Activated naive CD4-positive, alpha-beta T cell treated with anti-CD3 and anti-CD28 coated beads, Interleukin-2, amount 10 ng/mL, durations not matched to agents 7 days and 5 days (primary cell): ENCODE measurements around the gene NTNG2.

Experiments
- CTCF ChIA-PET: fragments of 350-600 bp; sonication (Branson Sonifier 250); formaldehyde crosslinking; loops from one replicate; lab custom pipeline; 2021; ENCODE audit warnings: antibody characterized with exemption; lab: Charles Lee
- DNase-seq: peaks from one replicate; pipeline ENCODE4 v3.0.0-alpha.2; 2020
- H3K27ac Mint-ChIP-seq: one replicate; pipeline ENCODE4 v1.8.0; 2021; ENCODE audit warnings: mild to moderate bottlenecking, moderate library complexity, mixed read lengths
- H3K27me3 Mint-ChIP-seq: one replicate; pipeline ENCODE4 v1.8.0; 2021; ENCODE audit warnings: mild to moderate bottlenecking, mixed read lengths
- H3K36me3 Mint-ChIP-seq: one replicate; pipeline ENCODE4 v1.8.0; 2021; ENCODE audit warnings: mixed read lengths
- H3K4me1 Mint-ChIP-seq: one replicate; pipeline ENCODE4 v1.8.0; 2021; ENCODE audit warnings: mixed read lengths
- H3K4me3 Mint-ChIP-seq: one replicate; pipeline ENCODE4 v1.8.0; 2021; ENCODE audit warnings: mild to moderate bottlenecking, moderate library complexity, mixed read lengths
- H3K9me3 Mint-ChIP-seq: one replicate; pipeline ENCODE4 v1.8.0; 2021; ENCODE audit warnings: mixed read lengths

NTNG2 gene

DNA sequence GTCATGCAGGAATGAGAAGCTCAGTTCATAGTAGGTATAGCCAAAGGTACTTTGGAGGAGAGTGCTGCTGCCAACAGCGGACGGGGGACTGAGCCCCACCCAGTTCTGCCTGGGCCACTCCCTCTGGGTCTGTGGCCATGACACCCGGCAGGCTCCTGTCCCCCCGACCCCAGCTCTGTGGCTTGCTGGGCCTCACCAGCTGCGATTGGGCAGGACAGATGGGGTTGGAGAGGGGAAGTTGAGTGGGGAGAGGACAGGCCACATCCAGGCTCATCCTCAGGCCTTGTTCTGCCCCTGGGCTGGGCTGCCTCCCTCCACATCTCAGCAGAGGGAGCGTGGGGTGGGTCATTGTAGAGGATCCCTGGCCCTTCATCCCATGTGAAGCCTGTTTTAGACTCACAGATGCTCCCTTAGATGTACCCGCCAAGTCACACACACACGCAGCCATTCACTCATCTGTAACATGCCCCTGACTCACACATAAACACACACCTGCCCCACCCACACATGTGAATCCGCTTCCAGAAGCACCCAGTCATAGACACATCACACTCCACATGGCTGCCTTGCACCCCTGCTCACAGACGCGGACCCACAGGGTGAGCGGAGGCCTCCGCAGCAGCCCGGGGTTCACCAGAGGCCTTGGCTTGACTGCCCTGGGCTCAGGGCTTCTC, 48.8 kb downstream of the NTNG2 start:
- DNase-seq, result no peak
- Mint-ChIP-seq H3K27me3 (peaks cover 22% of the 10 kb centered on the region), H3K4me3 (no peak overlapping the region), H3K4me1 (no peaks in the 10 kb centered on the region), H3K9me3 (no peaks in the 10 kb centered on the region), H3K27ac (no peak overlapping the region), H3K36me3 (no peaks in the 10 kb centered on the region)
- CTCF ChIA-PET, result no interaction called here

- no peak for DNase-seq
- no peaks in the 10 kb centered on the region for H3K4me1 Mint-ChIP-seq
- no peak overlapping the region for H3K27ac Mint-ChIP-seq
- CTCF ChIA-PET, result no interaction called here
- H3K4me3 Mint-ChIP-seq, result no peak overlapping the region
- H3K27me3 Mint-ChIP-seq, result peaks cover 22% of the 10 kb centered on the region
- H3K36me3 Mint-ChIP-seq, result no peaks in the 10 kb centered on the region
- no peaks in the 10 kb centered on the region for H3K9me3 Mint-ChIP-seq
These were observed 49.7 kb downstream of the NTNG2 start for GRCh38 chr9:132211570-132211969.

GRCh38 chr9:132214027-132214622, 52.3 kb downstream of the NTNG2 start:
- Mint-ChIP-seq H3K9me3 (no peaks in the 10 kb centered on the region), H3K4me3 (no peak overlapping the region), H3K36me3 (no peaks in the 10 kb centered on the region), H3K4me1 (no peaks in the 10 kb centered on the region), H3K27ac (no peak overlapping the region), H3K27me3 (peaks cover 8% of the 10 kb centered on the region)
- DNase-seq, result no peak
- CTCF ChIA-PET, result interaction anchor here (1.8 kb wide), 1 partner anchor 22 kb away, joined by 6 read pairs; no protein-coding TSS in a partner anchor

DNA sequence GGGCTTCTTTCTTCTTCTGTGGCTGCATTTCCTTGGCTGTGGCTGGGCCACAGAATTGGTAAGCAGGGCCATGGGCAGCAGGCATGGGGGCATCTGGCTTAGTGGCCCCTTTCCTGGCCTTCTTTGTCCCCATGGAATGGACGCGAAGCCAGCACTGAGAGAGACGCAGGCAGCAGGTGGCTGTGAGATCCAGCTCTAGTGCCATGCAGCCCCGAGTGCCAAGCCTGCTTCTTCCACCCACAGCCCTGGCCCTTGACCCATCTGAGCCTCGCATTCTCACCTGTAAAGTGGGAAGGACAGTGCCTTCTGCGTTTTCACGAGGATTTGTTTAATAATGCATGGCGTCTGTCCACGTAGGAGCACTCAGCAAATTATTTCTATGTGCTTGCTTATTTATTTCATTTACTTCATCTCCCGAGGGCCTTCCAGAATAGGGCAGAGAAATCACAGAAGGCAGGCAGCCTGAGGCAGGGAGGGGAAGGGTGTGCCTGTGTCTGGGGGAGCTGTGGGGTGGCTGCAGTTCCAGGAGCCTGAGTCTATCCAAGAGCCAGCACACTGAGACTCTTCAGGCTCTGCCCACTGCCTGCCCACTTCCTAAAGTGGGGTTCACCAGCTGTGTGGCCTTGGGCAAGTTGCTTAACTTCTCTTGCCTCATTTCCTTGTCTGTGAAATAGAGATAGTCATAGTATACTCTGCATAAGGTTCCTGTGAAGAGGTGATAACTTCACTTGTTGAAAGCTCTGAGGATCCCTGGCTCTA, 55.2 kb downstream of the NTNG2 start:
- no peaks in the 10 kb centered on the region for H3K9me3 Mint-ChIP-seq
- CTCF ChIA-PET, result interaction anchor here (1.1 kb wide), 1 partner anchor 47 kb away, joined by 3 read pairs; no protein-coding TSS in a partner anchor
- no peaks in the 10 kb centered on the region for H3K4me1 Mint-ChIP-seq
- DNase-seq, result no peak
- no peak overlapping the region for H3K27ac Mint-ChIP-seq
- H3K36me3 Mint-ChIP-seq, result no peaks in the 10 kb centered on the region
- peaks cover 20% of the 10 kb centered on the region for H3K27me3 Mint-ChIP-seq
- H3K4me3 Mint-ChIP-seq, result no peak overlapping the region

- Mint-ChIP-seq H3K4me1 (no peaks in the 10 kb centered on the region), H3K36me3 (no peaks in the 10 kb centered on the region), H3K27me3 (peaks cover 27% of the 10 kb centered on the region), H3K9me3 (no peaks in the 10 kb centered on the region), H3K27ac (no peak overlapping the region), H3K4me3 (no peak overlapping the region)
- CTCF ChIA-PET, result interaction anchor here (1.9 kb wide), 1 partner anchor 18 kb away, joined by 4 read pairs; no protein-coding TSS in a partner anchor
- DNase-seq, result no peak
These were observed 56.4 kb downstream of the NTNG2 start for GRCh38 chr9:132218208-132218607.

DNA sequence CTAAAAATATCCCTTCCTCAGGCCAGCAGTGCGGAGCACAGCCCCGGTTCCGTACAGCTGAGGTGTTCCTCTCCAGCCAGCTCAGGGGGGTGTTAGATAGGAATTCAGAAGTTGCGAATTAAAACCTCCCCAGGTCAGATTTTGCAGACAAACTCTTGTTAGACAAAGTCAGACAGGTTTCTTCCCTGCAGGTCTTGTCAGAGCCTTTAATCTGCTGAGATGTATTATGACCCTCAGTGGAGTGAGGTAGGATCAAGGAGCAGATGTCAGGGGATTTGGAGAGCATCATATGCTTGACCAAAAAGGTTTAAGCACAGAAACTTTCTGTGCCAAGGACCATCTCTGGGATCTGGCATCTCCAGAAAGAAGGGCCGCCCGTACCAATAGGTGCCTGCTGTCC, 60.1 kb downstream of the NTNG2 start:
- DNase-seq, result no peak
- CTCF ChIA-PET, result no interaction called here

DNA sequence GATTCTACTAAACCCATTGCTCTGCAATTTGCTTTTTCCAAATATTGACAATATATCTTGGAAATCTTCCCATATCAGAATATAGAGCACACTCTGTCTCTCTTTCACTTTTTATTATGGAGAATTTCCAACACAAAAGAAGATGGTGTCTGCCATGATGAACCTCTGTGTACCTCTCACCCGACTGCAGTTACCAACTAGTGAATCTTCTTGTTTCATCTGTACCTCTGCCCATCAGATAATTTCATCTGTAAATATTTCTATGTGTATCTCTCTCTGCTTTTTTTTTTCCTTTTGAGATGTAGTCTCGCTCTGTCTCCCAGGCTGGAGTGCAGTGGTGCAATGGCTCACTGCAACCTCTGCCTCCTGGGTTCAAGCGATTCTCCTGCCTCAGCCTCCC, 62.8 kb downstream of the NTNG2 start:
- H3K27ac Mint-ChIP-seq, result no peak overlapping the region
- no peaks in the 10 kb centered on the region for H3K36me3 Mint-ChIP-seq
- no peaks in the 10 kb centered on the region for H3K4me1 Mint-ChIP-seq
- no peaks in the 10 kb centered on the region for H3K9me3 Mint-ChIP-seq
- no peak for DNase-seq
- peaks cover 49% of the 10 kb centered on the region for H3K27me3 Mint-ChIP-seq
- CTCF ChIA-PET, result interaction anchor here (1.3 kb wide), 1 partner anchor 462 kb away, joined by 4 read pairs; no protein-coding TSS in a partner anchor
- no peak overlapping the region for H3K4me3 Mint-ChIP-seq

More for the DNA sequence above, 60.1 kb downstream of the NTNG2 start:
- Mint-ChIP-seq H3K4me3 (no peak overlapping the region), H3K36me3 (no peaks in the 10 kb centered on the region), H3K9me3 (no peaks in the 10 kb centered on the region), H3K27me3 (peaks cover 33% of the 10 kb centered on the region), H3K4me1 (no peaks in the 10 kb centered on the region), H3K27ac (no peak overlapping the region)

DNA sequence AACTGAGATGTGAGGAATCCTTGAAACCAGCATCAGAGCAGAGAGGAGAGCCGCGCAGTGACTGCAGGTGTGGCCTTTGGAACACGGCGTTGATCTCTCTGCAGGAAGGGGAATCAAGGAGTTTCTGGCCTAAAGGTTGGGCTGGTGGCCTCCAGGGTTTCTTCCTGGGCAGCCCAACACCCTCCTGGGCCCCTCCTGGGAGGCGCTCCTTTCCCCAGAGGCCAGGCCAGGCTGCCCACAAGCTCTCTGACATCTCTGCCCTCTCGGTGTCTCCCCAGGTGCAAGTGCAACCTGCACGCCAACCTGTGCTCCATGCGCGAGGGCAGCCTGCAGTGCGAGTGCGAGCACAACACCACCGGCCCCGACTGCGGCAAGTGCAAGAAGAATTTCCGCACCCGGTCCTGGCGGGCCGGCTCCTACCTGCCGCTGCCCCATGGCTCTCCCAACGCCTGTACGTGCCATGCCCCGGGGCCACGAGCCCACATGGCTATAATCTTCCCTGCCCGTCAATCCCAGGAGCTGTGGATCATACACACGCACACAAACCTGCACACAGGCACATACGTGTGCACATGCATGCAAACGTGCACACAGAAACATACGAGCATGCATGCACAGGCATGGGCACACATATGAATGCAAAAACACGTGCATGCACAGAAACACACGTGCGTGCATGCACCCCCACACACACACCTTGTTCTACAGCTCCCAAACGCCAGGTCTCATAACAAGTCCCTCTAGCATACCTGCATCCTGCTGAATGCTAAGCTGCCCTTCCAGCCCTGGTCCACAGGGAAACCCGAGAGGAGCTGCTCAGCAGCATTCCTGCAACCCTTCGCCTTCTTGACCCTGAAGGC, 64.9 kb downstream of the NTNG2 start:
- no peak for DNase-seq
- Mint-ChIP-seq H3K4me1 (no peaks in the 10 kb centered on the region), H3K4me3 (no peak overlapping the region), H3K27ac (no peak overlapping the region), H3K9me3 (no peaks in the 10 kb centered on the region), H3K36me3 (no peaks in the 10 kb centered on the region), H3K27me3 (peaks cover 46% of the 10 kb centered on the region)
- CTCF ChIA-PET, result interaction anchor here (1.2 kb wide), 2 partner anchors 9 to 55 kb away, joined by 3 read pairs; no protein-coding TSS in a partner anchor

DNA sequence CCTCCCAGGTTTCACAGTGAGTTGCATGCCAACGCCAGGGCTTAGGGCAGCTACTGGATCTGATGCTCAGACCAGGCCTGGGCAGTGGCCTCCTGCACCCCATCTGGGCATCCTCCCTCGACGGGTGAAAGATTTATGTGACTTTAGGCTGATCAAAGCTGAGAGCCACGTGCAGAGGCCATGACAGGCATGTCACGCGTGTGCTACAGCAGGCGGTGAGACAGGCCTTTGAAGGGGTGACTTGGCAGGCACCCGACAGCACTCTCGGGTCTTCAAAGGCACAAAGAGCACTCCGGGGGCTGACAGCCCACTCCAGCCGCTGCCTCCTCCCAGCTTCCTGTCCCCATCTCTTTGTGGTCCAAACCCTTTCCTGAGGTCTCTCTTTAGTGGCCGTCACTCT, 66.2 kb downstream of the NTNG2 start:
- Mint-ChIP-seq H3K27ac (no peak overlapping the region), H3K9me3 (no peaks in the 10 kb centered on the region), H3K4me1 (no peaks in the 10 kb centered on the region), H3K36me3 (no peaks in the 10 kb centered on the region), H3K27me3 (peaks cover 37% of the 10 kb centered on the region), H3K4me3 (no peak overlapping the region)
- CTCF ChIA-PET, result no interaction called here
- DNase-seq, result no peak

DNA sequence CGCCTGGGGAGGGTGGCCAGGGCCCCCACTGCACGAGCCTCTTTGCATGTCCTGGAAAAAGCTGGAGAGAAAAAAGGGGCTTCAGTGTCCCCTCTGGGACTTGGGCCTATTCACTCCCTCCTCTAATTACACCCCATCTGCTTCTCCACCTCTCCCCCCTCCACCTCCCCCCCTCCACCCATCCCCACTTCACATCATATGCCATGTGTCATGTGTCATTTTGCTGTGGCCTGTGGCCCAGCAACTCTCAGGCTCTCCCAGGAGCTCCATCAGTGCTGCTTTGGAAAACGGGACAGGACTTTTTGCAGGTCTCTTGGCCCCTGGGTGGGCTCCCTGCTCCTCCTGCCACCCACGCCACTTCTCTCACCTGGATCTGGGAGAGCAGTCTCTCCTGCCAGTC, 68.7 kb downstream of the NTNG2 start:
- Mint-ChIP-seq H3K27me3 (peaks cover 33% of the 10 kb centered on the region), H3K4me3 (no peak overlapping the region), H3K9me3 (no peaks in the 10 kb centered on the region), H3K4me1 (no peaks in the 10 kb centered on the region), H3K27ac (no peak overlapping the region), H3K36me3 (no peaks in the 10 kb centered on the region)
- CTCF ChIA-PET, result no interaction called here
- no peak for DNase-seq

DNA sequence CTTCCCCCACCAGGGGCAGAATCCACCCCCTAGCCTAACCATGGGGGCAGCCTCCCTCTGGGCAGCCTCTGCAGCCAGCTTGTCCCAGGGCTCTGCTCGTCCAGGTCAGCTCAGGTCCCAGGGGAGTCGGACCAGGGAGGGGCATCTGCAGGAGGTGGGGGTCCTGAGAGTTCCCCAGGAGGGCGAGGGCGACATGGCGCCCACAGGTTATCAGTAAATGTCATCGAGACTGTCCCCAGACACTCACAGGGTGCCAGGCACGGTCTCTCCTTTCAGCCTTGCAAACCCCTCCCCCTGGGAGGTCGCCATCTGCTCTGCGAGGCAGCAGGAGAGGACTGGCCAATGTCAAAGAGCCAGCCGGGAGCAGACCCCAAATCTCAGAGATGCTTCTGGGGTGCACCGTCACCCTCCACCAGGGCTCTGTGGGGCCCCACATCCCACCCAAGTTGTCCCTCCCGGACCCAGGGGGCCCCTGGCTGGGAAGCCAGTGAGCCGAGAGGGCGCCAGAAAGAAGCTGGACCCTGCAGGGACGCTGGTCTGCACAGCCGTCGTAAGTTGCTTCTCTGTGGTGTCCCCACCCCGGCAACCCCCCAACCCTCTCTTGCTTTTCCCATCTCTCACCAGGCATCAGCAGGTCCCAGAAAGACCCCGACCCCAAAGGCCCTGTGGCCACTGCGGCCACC, 69.3 kb downstream of the NTNG2 start:
- Mint-ChIP-seq H3K4me1 (no peaks in the 10 kb centered on the region), H3K36me3 (no peaks in the 10 kb centered on the region), H3K27me3 (peaks cover 31% of the 10 kb centered on the region), H3K27ac (no peak overlapping the region), H3K4me3 (no peak overlapping the region), H3K9me3 (no peaks in the 10 kb centered on the region)
- CTCF ChIA-PET, result no interaction called here
- no peak for DNase-seq

- Mint-ChIP-seq H3K4me3 (no peak overlapping the region), H3K36me3 (no peaks in the 10 kb centered on the region), H3K27me3 (peaks cover 38% of the 10 kb centered on the region), H3K27ac (no peak overlapping the region), H3K4me1 (peaks cover 5% of the 10 kb centered on the region), H3K9me3 (no peaks in the 10 kb centered on the region)
- CTCF ChIA-PET, result interaction anchor here (0.9 kb wide), 1 partner anchor 469 kb away, joined by 4 read pairs; no protein-coding TSS in a partner anchor
- no peak for DNase-seq
These were observed 70.7 kb downstream of the NTNG2 start for GRCh38 chr9:132232522-132232921.

GRCh38 chr9:132233138-132233537, 71.3 kb downstream of the NTNG2 start:
- peaks cover 36% of the 10 kb centered on the region for H3K27me3 Mint-ChIP-seq
- DNase-seq, result no peak
- CTCF ChIA-PET, result interaction anchor here (0.9 to 7.7 kb wide), 3 partner anchors 64 to 474 kb away, joined by 4 to 146 read pairs (median 4); no protein-coding TSS in a partner anchor
- H3K4me1 Mint-ChIP-seq, result peaks cover 5% of the 10 kb centered on the region
- no peaks in the 10 kb centered on the region for H3K9me3 Mint-ChIP-seq
- no peak overlapping the region for H3K27ac Mint-ChIP-seq
- H3K4me3 Mint-ChIP-seq, result no peak overlapping the region
- H3K36me3 Mint-ChIP-seq, result no peaks in the 10 kb centered on the region
